ENCODE measurements around the gene CEND1.

Gene CEND1

GRCh38 chr11:777288-778255 is 12.3 kb downstream of the CEND1 start, which contains the start of gene GATD1:
Gene GATD1 (minus strand): TSS chr11:777487. CDS start chr11:777462, 25 bp downstream.
- peak in 1 of 2 experiments; percentile 97 for DNase-seq

- peak in 1 of 2 experiments; percentile 79 for DNase-seq
Observed at GRCh38 chr11:776561-777287, 13.2 kb downstream of the CEND1 start.

- DNase-seq = no peak
Observed at GRCh38 chr11:776263-776560, 13.7 kb downstream of the CEND1 start.

- no peak for DNase-seq
Observed at GRCh38 chr11:774873-775592, 14.9 kb downstream of the CEND1 start.

DNA sequence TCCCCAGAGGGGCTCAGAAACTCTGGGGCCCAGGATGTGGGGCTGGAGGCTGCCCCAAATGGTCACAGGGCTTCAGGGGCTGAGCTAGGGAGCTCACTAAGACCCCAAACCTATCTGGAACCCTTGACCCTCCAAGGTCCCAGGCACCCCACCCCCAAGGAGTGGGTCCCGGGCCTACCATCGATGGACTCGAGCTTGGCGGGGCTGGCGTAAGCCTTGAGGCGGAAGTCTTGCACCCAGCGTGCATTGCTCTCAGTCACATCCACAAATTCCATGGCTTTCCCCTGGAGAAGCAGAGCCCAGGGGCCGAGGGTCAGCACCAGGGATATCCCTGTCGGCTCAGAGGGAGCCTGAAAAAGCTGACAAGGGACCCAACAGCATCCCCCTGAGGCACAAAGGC is 16.1 kb downstream of the CEND1 start:
- DNase-seq = no peak

DNA sequence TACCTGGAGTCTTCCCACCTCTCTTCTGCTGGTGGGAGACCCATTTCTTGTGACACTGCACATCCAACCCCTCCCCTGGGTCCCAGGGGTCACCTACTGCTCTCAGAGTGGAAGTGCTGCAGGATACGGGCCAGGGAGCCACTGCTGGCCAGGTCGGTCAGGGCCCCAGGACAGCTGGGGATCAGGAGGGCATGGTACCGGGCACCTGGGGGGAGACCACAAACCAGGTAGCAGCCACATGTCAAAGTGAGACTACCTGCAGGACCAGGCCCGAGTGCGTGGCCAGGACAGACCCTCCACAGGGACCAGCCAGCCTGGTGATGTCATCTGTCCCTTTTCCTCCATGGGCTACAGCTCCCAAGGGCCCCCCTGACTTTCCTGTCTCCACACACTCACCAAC is 16.5 kb downstream of the CEND1 start:
- no peak for DNase-seq

DNA sequence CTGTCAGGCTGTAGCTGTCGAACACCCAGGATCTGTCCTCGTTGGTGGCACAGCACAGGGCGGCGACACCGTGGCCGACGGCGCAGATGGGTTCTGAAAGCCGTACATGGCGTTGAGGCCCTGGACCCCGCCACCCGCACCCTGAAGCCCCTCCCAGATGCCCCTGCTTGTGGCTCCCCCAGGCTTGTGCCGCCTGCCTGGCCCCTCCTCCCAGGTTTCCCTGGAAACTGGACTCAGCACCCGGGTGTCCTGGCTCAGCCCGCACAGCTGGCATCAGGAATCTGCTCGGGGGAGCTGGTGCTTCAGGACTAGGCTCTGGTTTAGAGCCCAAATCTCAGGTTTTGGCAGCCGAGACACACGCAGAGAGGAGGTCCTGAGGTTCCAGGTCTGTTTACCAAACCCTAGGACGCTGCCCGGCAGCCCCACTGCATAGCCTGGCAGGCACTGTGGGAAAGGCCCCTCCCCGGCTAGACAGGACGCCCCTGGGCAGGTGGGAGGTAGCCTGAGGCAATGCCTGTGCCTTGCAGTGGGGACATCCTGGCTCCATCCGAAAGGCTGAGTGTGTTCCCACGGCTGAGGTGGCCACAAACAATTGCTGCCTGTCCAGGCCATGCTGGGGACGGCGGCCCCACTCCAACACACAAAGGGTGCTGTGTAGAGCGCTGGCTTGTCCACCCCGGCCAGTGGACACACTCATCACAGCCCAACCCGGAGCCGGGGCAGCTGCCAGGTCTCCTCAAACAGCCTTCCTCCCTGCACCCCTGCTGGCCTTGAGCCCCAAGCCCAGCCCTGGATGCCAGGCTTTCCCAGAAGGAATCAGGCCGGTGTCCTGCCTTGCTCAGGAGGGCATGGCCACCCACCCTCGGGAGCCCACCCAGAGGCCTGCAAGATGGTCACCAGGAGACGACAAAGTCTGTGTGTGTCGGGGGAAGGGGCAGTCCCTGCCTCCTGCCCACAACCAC is 17.2 kb downstream of the CEND1 start:
- DNase-seq = no peak

GRCh38 chr11:771617-772204 is 18.2 kb downstream of the CEND1 start:
- no peak for DNase-seq

DNA sequence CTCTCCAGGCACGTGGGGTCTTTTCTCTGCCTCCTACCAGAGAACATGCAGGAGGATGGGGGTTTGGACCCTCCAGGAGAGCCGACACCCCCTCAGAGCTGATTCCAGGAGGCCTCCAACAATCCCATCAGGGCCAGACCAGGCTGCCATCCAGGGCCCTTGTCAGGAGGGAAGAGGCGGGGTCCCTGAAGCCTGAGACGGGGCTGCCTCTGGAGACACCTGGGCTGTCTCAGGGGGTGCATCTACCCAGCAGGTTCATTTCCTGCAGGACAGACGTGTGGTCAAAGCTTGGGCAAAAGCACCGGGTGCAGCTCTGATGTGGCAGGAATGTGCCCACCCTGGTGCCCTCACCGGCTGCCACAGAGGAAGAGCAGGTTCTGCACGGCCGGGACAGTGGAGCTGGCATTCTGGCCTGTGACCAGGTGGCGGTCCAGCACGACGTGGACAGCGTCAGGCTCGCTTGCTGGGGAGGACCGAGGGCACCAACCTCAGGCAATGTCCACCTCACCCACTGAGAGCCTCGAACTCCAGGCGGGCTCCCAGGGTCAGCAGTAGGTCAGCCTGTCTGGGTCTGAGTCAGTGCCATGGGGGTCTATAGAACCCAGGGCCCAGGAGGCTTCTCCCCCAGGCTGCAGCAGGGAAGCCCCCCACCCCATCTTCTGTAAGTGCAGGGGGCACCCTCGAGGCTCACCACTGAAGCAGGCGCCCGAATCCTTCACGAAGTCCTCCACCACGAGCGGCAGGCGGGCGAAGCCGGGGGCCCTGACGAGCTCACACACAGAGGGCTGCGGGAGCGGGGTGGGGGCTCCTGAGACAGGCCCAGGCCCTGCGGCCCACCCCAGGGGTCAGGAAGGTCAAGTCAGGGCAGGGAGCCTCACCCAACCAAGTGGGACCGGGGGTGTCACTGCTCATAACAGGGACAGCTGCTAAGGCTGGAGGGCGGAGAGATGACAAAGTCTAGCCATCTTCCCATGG is 19.0 kb downstream of the CEND1 start:
- no peak for DNase-seq

DNA sequence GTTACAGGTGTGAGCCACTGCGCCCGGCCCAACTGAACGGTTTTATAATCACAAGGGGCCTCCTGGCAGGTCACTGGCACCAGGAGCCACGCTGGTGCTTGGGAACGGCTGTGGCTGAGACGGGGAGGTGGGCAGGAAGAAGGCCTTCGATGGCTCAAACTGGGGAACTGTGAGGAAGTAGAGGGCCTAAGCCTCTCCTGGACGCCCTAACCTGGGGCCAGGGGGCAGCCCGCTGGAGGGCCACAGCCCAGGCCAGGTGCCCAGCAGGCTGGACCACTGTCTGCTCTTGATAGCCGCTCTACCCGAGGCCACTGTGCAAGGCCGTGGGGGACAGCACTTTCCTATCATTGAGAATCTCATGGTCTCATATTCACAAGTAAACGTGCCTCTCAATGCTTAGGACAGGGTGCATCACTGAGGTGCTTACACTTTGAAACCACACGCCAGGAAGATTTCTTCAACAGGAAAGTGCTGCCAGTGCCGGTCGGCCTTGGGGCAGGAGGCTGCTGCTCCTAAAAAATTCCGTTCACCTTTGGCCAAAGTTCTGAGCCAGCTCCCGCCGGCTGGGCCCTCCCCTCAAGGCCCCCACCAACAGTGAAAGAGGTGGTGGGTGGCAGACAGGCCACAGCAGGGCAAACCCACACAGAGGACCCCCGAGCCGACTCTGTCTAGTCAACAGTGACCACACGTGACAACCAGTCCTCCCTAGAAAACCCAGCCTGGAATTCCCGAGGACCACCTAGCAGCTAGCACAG is 19.8 kb downstream of the CEND1 start:
- no peak for DNase-seq

DNA sequence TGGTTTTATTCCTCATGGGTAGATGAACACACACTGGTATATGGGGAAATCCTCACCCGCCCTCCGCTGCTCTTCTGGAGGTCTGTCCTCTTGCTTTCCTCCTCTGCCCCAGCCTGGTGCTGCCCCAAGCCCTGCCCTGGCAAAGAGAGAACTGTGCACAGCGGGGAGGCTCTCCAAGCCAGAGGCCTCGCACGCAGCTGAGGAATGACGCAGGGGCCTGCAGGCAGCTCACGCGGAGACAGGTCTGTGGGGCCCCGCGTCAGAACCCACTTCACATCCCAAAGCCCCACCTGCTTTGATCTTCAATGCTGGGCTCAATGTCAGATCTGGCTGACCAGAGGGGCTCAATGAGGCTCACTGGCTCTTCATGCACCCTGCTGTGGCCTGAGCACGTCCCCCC is 22.7 kb downstream of the CEND1 start:
- no peak for DNase-seq

- DNase-seq = no peak
Observed at GRCh38 chr11:766936-767210, 23.0 kb downstream of the CEND1 start.

GRCh38 chr11:766106-766935 is 23.6 kb downstream of the CEND1 start:
- no peak for DNase-seq

DNA sequence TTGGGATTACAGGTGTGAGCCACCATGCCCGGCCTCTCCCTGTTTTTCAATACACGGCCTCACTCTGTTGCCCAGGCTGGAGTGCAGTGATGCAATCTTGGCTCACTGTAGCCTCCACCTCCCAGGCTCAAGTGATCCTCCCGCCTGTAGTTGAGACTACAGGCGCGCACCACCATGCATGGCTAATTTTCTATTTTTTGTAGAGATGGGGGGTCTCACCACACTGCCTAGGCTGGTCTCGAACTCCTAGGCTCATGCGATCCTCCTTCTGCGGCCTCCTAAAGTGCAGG is 24.1 kb downstream of the CEND1 start:
- DNase-seq = no peak

GRCh38 chr11:765025-765801 is 24.7 kb downstream of the CEND1 start:
- peak; percentile 41 to 82 for DNase-seq

DNA sequence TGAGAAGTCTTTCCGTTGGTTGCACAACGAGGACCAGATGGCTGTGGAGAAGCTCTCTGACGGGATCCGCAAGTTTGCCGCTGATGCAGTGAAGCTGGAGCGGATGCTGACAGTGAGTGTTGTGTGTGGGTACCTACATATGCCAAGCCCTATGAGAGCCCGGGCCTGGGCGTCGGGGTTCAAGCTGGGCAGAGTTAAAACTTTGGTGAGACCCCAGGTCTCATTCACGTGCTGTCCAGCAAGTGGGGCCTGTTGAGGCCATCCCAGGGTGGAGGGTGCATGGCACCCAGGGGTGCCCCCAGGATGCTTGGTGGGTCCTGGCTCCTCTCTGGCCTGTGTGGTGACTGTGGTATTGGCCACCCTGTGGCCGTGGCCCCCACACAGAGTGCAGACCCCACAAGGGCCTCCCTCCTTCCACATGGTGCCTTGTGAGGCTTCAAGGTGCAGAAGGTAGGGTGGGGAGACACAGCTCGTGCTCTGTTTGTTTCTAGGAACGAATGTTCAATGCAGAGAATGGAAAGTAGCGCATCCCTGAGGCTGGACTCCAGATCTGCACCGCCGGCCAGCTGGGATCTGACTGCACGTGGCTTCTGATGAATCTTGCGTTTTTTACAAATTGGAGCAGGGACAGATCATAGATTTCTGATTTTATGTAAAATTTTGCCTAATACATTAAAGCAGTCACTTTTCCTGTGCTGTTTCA is 25.4 kb downstream of the CEND1 start:
- no peak for DNase-seq

- no peak for DNase-seq
Observed at GRCh38 chr11:763549-764321, 26.2 kb downstream of the CEND1 start.
